Suprapubic skin (tissue), 4 donors: ENCODE measurements around the gene VPS45. TPM values are rescaled to one million over a fixed set of nuclear protein-coding genes. Genes with fewer than 3 reads are reported as not detected.
"Not testable (repeated sequence)": the region's sequence is repeated elsewhere in the genome, so short reads cannot be mapped to it uniquely, and the experiment has no call there.

Experiments
- DNase-seq, 2 donors: peaks; one replicate each; pipeline ENCODE4 v3.0.0-alpha.2; 2019; ENCODE audit warnings: low spot score in 2 of 2
- H3K27ac ChIP-seq: fragments of 200-600 bp; sonication (generic); one replicate; pipeline ENCODE4 v1.5.1; 2019
- H3K27me3 ChIP-seq: fragments of 200-600 bp; sonication (generic); one replicate; pipeline ENCODE4 v1.5.1; 2019
- H3K36me3 ChIP-seq: fragments of 200-600 bp; sonication (generic); one replicate; pipeline ENCODE4 v1.5.1; 2019
- H3K4me1 ChIP-seq: fragments of 200-600 bp; sonication (generic); one replicate; pipeline ENCODE4 v1.5.1; 2019
- H3K4me3 ChIP-seq: fragments of 200-600 bp; sonication (generic); one replicate; pipeline ENCODE4 v1.5.1; 2019; ENCODE audit warnings: mild to moderate bottlenecking
- H3K9me3 ChIP-seq: fragments of 200-600 bp; sonication (generic); one replicate; pipeline ENCODE4 v1.5.1; 2019
- EP300 ChIP-seq: sonication (generic); formaldehyde crosslinking; IDR thresholded peaks from one replicate; pipeline ENCODE4 v1.6.1; 2017; ENCODE audit warnings: antibody characterized with exemption
- POLR2A ChIP-seq, 2 donors: fragments of 450-650 bp; IDR thresholded peaks; one replicate each; pipeline ENCODE4 v1.6.1; 2017; ENCODE audit warnings: antibody characterized with exemption in 2 of 2, mild to moderate bottlenecking in 2 of 2, moderate library complexity in 2 of 2
- POLR2AphosphoS5 ChIP-seq, 3 donors: sonication (generic); formaldehyde crosslinking; IDR thresholded peaks; one replicate each; pipeline ENCODE4 v1.6.1; 2017; ENCODE audit warnings: antibody characterized with exemption in 3 of 3
- WGBS: methylation state at CpG from one replicate; pipeline ENCODE4 v1.1.5; 2018; 5-methylcytosine and 5-hydroxymethylcytosine counted together
- total RNA-seq, 4 donors: library from RNA; depleted of rRNA; stranded (reverse); fragments of >200 nt; gene quantifications; one replicate each; pipeline ENCODE4 v1.1.0, GENCODE V29; 2016
- TF ChIP-seq, protein P1 (sequence below), 2 donors: fragments of 200-600 bp in 1 of 2; fragments of 450-650 bp in 1 of 2; sonication (generic) in 1 of 2; IDR thresholded peaks; one replicate each; pipeline ENCODE4 v1.5.1; 2016 to 2019; ENCODE audit warnings: antibody characterized with exemption in 2 of 2, mild to moderate bottlenecking in 1 of 2, moderate library complexity in 1 of 2

Gene VPS45
- total RNA-seq, 4 donors from 2014 or later: 23.8 to 67.4 (median 34.2) TPM

DNA sequence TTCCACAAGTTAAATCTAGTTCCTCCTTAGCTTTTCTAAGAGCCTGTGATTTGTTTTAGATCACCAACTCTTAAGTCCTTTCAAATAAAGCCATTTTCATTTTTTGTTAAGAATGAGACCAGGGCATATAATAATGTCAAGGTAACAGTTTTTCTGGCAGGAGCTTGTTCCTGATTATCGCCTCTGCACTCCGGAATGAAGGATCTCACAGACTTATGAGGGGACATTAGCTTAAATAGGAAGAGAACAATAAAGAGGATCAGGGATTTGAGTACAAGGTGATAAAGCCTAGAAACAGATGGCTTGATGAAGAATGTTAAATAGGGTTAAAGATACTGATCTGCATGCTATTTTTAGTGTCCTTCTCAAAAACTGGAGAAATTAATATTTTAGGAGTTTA lies 43.4 kb upstream of the VPS45 start:
- DNase-seq: no peak
- H3K27ac ChIP-seq: no peak overlapping the region
- WGBS: 92% methylated on average over 2 of the region's 2 CpGs
- H3K27me3 ChIP-seq: no peaks in the 10 kb centered on the region
- no peak overlapping the region for H3K4me3 ChIP-seq
- TF ChIP-seq POLR2AphosphoS5 (IDR thresholded peaks at IDR 0.05) (no peak), EP300 (no peak), POLR2A (IDR thresholded peaks at IDR 0.05) (no peak)
- TF ChIP-seq, protein P1, sequence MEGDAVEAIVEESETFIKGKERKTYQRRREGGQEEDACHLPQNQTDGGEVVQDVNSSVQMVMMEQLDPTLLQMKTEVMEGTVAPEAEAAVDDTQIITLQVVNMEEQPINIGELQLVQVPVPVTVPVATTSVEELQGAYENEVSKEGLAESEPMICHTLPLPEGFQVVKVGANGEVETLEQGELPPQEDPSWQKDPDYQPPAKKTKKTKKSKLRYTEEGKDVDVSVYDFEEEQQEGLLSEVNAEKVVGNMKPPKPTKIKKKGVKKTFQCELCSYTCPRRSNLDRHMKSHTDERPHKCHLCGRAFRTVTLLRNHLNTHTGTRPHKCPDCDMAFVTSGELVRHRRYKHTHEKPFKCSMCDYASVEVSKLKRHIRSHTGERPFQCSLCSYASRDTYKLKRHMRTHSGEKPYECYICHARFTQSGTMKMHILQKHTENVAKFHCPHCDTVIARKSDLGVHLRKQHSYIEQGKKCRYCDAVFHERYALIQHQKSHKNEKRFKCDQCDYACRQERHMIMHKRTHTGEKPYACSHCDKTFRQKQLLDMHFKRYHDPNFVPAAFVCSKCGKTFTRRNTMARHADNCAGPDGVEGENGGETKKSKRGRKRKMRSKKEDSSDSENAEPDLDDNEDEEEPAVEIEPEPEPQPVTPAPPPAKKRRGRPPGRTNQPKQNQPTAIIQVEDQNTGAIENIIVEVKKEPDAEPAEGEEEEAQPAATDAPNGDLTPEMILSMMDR (IDR thresholded peaks at IDR 0.05): no peak
- no peaks in the 10 kb centered on the region for H3K9me3 ChIP-seq
- no peaks in the 10 kb centered on the region for H3K4me1 ChIP-seq
- no peaks in the 10 kb centered on the region for H3K36me3 ChIP-seq

DNA sequence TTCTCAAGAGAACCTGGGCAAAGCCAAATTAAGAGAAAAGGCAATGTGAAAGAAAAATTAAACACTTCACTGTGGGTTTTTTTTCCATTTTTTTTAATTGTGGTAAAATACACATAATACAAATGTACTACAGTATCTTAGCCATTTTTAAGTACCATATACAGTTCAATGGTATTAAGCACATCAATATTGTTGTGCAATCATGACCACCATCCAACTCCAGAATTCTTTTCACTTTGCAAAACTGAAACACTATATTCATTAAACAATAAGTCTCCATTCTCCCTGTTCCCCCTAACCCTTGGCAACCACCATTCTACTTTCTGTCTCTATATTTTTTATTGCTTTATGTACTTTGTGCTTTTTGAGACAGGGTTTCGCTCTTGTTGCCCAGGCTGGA lies 39.3 kb upstream of the VPS45 start:
- Histone ChIP-seq H3K4me1 (no peaks in the 10 kb centered on the region), H3K4me3 (no peak overlapping the region), H3K36me3 (no peaks in the 10 kb centered on the region), H3K9me3 (no peaks in the 10 kb centered on the region), H3K27me3 (no peaks in the 10 kb centered on the region), H3K27ac (no peak overlapping the region)
- DNase-seq: no peak
- WGBS: 100% methylated on average over 1 of the region's 1 CpG
- TF ChIP-seq POLR2AphosphoS5 (IDR thresholded peaks at IDR 0.05) (no peak), POLR2A (IDR thresholded peaks at IDR 0.05) (no peak), EP300 (no peak)
- TF ChIP-seq, protein P1 (IDR thresholded peaks at IDR 0.05): no peak

DNA sequence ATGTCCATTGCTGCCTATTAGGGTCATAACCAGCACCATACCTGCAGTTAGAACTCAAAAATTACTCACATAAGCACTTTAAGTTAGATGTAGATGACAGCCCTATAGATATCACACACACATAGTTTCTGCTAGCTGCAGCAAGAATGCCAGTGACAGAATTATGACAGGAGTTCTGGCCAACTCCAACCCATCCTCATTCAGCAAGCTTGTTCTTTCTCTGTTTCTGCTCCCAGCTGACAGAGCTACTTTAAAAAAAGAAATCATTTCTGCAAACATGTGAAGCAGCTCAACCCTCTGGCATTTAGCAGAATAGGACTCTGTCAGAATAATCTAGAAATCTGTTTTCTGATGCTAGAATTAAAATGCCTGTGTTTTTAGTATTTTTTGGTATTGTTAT lies 33.2 kb upstream of the VPS45 start:
- Histone ChIP-seq H3K27ac (no peak overlapping the region), H3K36me3 (no peaks in the 10 kb centered on the region), H3K4me3 (no peak overlapping the region), H3K4me1 (no peaks in the 10 kb centered on the region), H3K9me3 (no peaks in the 10 kb centered on the region), H3K27me3 (no peaks in the 10 kb centered on the region)
- TF ChIP-seq, protein P1 (IDR thresholded peaks at IDR 0.05): no peak
- TF ChIP-seq EP300 (no peak), POLR2A (IDR thresholded peaks at IDR 0.05) (no peak)
- DNase-seq: no peak

DNA sequence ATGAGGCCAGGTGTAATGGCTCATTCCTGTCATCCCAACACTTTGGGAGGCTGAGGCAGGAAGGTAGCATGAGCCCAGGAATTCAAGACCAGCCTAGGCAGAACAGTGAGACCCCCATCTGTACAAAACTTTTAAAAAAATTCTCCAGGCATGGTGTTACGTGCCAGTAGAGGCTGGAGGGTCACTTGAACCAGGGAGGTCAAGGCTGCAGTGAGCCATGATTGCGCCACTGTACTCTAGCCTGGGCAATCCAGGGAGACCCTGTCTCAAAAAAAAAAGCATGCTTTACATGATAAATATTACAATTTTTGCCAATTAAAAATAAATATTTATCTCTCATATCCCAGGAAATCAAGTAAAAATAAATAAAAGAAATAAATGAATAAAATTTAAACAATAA lies 17.6 kb upstream of the VPS45 start:
- no peak overlapping the region for H3K4me3 ChIP-seq
- TF ChIP-seq, protein P1 (IDR thresholded peaks at IDR 0.05): no peak
- TF ChIP-seq POLR2A (IDR thresholded peaks at IDR 0.05) (no peak), EP300 (no peak), POLR2AphosphoS5 (IDR thresholded peaks at IDR 0.05) (no peak)
- H3K4me1 ChIP-seq: no peaks in the 10 kb centered on the region
- DNase-seq: no peak
- no peaks in the 10 kb centered on the region for H3K27me3 ChIP-seq
- H3K27ac ChIP-seq: no peak overlapping the region
- 100% methylated on average over 2 of the region's 2 CpGs for WGBS
- H3K9me3 ChIP-seq: no peaks in the 10 kb centered on the region
- H3K36me3 ChIP-seq: no peaks in the 10 kb centered on the region

DNA sequence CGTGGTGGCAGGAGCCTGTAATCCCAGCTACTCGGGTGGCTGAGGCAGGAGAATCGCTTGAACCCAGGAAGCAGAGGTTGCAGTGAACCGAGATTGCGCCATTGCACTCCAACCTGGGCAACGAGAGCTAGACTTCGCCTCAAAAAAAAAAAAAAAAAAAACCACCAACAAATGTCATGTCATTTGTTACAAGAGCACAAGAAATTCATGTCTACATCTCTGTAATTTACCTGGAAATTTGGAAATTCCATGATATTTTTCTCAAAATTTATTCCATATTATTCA lies 16.5 kb upstream of the VPS45 start:
- Histone ChIP-seq H3K27me3 (no peaks in the 10 kb centered on the region), H3K4me3 (no peak overlapping the region), H3K9me3 (no peaks in the 10 kb centered on the region), H3K4me1 (no peaks in the 10 kb centered on the region), H3K27ac (no peak overlapping the region), H3K36me3 (no peaks in the 10 kb centered on the region)
- TF ChIP-seq EP300 (no peak), POLR2A (IDR thresholded peaks at IDR 0.05) (no peak), POLR2AphosphoS5 (IDR thresholded peaks at IDR 0.05) (no peak)
- TF ChIP-seq, protein P1 (IDR thresholded peaks at IDR 0.05): no peak
- WGBS: 66% methylated on average over 7 of the region's 7 CpGs
- DNase-seq: no peak

DNA sequence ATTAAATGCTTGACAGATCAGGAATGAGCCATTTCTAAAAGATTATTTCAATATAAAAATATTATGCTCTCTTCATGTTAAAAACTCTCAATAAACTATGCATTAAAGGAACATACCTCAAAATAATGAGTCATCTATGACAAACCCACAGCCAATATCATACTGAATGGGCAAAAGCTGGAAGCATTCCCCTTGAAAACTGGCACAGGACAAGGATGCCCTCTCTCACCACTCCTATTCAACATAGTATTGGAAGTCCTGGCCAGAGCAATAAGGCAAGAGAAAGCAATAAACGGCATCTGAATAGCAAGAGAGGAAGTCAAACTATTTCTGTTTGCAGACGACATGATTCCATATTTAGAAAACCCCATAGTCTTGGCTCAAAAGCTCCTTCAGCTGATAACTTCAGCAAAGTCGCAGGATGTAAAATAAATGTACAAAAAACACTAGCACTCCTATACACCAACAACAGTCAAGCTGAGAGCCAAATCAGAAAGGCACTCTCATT lies 15.6 kb upstream of the VPS45 start:
- H3K36me3 ChIP-seq, H3K27ac ChIP-seq, DNase-seq, H3K9me3 ChIP-seq, H3K4me3 ChIP-seq, H3K27me3 ChIP-seq, H3K4me1 ChIP-seq: not testable (repeated sequence)
- 49% methylated on average over 3 of the region's 3 CpGs for WGBS
